Smooth muscle cell of the coronary artery (primary cell): ENCODE data around the gene SBF1. TPM values are rescaled to one million over a fixed set of nuclear protein-coding genes. Genes with fewer than 3 reads are reported as not detected.

Experiments used
- total RNA-seq: library from RNA; depleted of rRNA; stranded (reverse); fragments of >200 nt; gene quantifications from 2 replicates; pipeline ENCODE4 v1.2.3, GENCODE V29; 2014; ENCODE audit warnings: low replicate concordance

The SBF1 gene, protein sequence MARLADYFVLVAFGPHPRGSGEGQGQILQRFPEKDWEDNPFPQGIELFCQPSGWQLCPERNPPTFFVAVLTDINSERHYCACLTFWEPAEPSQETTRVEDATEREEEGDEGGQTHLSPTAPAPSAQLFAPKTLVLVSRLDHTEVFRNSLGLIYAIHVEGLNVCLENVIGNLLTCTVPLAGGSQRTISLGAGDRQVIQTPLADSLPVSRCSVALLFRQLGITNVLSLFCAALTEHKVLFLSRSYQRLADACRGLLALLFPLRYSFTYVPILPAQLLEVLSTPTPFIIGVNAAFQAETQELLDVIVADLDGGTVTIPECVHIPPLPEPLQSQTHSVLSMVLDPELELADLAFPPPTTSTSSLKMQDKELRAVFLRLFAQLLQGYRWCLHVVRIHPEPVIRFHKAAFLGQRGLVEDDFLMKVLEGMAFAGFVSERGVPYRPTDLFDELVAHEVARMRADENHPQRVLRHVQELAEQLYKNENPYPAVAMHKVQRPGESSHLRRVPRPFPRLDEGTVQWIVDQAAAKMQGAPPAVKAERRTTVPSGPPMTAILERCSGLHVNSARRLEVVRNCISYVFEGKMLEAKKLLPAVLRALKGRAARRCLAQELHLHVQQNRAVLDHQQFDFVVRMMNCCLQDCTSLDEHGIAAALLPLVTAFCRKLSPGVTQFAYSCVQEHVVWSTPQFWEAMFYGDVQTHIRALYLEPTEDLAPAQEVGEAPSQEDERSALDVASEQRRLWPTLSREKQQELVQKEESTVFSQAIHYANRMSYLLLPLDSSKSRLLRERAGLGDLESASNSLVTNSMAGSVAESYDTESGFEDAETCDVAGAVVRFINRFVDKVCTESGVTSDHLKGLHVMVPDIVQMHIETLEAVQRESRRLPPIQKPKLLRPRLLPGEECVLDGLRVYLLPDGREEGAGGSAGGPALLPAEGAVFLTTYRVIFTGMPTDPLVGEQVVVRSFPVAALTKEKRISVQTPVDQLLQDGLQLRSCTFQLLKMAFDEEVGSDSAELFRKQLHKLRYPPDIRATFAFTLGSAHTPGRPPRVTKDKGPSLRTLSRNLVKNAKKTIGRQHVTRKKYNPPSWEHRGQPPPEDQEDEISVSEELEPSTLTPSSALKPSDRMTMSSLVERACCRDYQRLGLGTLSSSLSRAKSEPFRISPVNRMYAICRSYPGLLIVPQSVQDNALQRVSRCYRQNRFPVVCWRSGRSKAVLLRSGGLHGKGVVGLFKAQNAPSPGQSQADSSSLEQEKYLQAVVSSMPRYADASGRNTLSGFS (N-terminal part only)
- total RNA-seq, result 50.8 and 109 TPM in 2 replicates

DNA sequence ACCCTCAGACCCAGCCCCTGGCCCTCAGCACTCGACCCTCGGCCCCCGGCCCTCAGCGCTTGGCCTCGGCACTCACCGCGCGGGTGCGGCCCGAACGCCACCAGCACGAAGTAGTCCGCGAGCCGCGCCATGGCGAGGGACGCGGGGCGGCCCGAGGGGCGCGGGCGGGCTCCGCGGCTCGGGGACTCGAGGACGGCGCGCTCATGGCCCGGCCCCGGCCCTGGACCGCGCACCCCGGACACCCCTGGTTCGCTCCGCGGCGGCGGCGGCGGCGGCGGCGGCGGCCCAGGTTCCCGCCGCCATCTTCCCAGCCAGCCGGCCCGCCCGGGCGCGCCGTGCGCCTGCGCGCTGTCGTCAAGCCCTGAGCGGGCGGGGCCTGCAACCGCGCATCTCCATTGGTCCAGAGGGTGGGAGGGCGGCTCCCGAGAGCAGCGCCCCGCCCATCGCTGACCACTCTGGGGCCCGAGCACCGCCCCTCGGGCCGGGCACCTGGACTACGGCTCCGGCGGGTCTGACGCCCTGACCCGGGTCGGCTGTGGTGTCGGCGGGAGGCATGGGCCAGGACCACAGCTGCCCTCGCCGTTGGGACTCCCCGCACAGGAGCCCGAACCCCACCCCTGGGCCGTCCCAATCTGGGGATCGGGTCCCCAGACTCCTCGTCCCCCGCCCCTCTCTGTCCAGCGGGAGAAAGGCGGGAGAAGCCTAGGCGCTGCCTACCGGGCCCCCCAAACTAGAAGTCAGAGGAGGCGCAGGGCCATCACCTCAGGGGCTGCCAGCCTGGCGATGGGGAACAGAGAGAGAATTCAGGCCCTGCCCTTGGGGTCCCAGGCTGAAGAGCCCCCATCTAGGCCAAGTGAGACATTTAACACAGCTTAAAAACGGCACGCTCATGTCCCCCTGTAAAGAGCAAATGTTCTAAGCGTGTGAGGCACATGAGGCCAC, at the start of gene SBF1:
SBF1 (minus strand) TSS at position 326 of the 942 bp plus-strand sequence; CDS start at position 131, 195 bp downstream.

DNA sequence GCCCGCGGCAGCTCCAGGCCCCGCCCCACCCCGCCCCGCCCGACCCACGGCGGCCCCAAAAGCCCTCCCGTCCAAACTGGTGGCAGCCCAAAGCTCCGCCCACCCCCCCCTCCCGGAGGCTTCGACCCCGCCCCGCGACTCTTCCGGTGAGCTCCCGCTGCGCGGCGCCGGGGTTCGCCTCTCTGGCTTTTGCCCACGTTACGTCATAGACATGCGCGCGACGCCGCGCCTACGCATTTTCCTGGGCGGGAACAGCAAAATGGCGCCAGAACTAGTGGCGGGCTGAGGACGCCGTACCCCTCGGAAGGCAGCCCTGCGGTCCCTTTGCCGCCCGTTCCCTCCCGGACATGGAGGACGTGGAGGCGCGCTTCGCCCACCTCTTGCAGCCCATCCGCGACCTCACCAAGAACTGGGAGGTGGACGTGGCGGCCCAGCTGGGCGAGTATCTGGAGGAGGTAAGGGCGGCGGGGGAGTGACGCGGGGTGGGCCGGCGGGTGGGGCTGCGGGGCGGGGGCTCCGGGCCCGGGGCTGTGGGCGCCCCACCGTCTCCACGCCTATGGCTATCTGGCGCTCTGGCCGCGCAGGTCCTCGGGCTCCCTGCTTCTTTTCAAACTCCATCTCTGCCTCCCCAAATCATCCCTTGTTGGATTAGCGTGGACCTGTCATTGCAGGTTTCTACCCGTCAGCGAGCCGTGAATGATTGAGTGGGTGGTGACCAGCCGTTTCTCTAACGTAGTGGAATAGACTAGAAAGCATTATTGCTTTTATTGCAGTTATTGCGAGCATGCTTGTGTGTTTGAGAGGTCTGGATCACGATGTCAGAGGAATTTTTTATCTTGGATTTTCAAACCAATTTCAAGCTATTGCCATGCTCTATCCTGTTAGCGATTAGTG, 33.4 kb upstream of the SBF1 start, which contains the start of gene NCAPH2:
NCAPH2 (plus strand) TSS at position 234 of the 894 bp plus-strand sequence; CDS start at position 348, 114 bp downstream.

DNA sequence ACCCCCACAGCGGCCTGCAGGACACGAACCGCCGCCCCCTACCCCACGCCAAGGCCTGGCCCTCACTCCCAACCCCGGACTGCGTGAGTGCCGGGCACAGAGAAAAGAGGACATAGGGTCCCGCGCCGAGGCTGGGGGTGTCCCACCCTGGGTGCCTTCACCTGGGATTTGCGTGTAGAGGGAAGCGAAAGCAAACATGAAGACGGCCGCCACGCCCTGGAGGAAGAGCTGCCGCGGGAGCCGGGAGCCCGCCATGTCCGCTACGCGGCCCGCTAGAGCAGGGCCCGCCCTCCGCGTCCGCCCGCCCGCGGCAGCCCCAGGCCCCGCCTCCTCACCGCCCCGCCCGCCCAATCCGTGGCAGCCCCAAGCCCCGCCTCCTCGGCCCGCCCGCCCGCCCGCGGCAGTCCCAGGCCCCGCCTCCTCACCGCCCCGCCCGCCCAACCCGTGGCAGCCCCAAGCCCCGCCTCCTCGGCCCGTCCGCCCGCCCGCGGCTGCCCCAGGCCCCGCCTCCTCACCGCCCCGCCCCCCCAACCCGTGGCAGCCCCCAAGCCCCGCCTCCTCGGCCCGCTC, 32.7 kb upstream of the SBF1 start, which contains the start of gene LMF2:
LMF2 (minus strand) TSS at position 282 of the 570 bp plus-strand sequence; CDS start at position 255, 27 bp downstream.

DNA sequence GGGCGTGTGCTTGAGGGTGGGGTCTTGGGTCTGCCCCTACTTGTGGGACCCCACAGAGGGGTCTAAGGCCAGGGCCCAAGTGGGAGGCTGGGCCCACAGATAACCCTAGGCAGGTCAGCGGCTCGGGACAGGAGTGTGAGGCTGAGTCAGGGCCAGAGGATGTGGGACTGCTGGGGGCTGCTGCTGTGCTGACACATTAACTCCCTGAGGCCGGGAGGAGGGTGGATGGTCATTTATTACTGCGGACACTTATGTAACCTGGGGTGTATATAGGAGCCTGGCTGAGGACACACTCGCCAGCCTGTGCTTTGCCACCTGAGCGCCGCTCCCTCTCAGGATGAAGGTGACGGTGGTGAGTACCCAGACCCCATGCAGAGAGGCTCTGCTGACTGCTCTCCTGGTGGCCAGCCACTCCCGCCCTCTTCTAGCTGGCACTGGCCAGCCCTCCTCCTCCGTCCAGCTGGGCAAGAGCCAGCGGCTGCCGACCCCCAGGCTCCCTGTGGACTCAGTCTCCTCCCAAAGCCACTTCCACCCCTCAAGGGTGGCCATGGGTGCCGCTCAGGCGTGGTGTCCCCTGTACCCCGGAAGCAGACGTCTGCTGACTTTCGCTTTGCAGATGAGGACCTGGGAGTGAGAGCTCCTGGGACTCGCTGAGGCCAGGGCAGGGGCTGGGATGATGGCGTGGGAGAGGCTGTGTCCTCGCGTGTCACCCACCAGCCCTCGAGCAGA, 11.9 kb upstream of the SBF1 start, which contains the start of gene MIOX:
MIOX (plus strand) TSS at position 299 of the 729 bp plus-strand sequence; CDS start at position 338, 39 bp downstream.

DNA sequence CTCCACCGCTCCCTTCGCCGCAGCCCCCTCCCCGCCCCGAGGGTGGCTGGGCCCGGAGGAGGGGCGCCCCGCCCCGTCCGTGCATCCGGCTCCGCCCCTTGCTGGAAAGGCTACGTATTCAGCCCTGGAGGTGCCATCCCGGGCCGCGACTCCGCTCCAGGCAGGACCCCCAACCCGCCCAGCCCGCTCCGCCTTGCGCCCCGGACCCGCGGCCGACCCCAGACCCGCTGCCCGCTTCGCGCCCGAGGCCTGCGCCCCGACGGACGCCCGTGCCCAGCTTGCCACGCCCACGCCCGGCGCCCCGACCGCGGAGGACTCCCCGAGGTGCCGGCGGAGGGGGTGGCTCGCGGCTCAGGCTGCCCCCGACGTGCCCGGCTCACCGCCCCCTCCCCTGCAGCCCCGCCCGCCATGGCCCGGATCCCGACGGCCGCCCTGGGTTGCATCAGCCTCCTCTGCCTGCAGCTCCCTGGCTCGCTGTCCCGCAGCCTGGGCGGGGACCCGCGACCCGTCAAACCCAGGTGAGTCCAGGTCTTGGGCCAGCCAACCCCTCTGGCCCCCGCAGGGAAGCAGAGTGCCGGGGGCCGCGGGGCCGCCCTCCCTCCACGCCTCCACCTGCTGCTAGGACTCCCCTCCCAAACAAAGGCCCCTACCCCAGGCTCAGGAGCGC, 6.7 kb upstream of the SBF1 start, which contains the start of gene ADM2:
ADM2 (plus strand) TSS at position 104 of the 667 bp plus-strand sequence; CDS start at position 409, 305 bp downstream.

Other genes with a start within 250 kb of the SBF1 start
- 18.7 and 34.5 TPM in 2 replicates for gene TUBGCP6, start 230.0 kb downstream of the SBF1 start, total RNA-seq
- gene HDAC10, start 223.8 kb downstream of the SBF1 start, total RNA-seq, result 11.8 and 30.0 TPM in 2 replicates
- 20.9 and 39.5 TPM in 2 replicates for gene MAPK12, start 213.4 kb downstream of the SBF1 start, total RNA-seq
- 4.1 and 4.3 TPM in 2 replicates for gene MAPK11, start 204.7 kb downstream of the SBF1 start, total RNA-seq
- 133 and 226 TPM in 2 replicates for gene PLXNB2, start 167.4 kb downstream of the SBF1 start, total RNA-seq
- 1.1 and 1.3 TPM in 2 replicates for gene DENND6B, start 148.0 kb downstream of the SBF1 start, total RNA-seq
- gene PPP6R2, start 131.7 kb downstream of the SBF1 start, total RNA-seq, result 42.1 and 74.9 TPM in 2 replicates
- gene ADM2, start 6.5 kb upstream of the SBF1 start, total RNA-seq, result 1.2 and 1.6 TPM in 2 replicates
- not detected in 2 replicates for gene MIOX, start 11.8 kb upstream of the SBF1 start, total RNA-seq
- gene LMF2, start 32.7 kb upstream of the SBF1 start, total RNA-seq, result 17.3 and 23.0 TPM in 2 replicates
- 14.6 and 24.6 TPM in 2 replicates for gene NCAPH2, start 33.2 kb upstream of the SBF1 start, total RNA-seq
- gene SCO2, start 50.6 kb upstream of the SBF1 start, total RNA-seq, result 0.12 and 1.2 TPM in 2 replicates
- gene TYMP, start 55.0 kb upstream of the SBF1 start, total RNA-seq, result 9.6 and 18.0 TPM in 2 replicates
- under 0.01 and 0.08 TPM in 2 replicates for gene KLHDC7B, start 70.9 kb upstream of the SBF1 start, total RNA-seq
- gene SYCE3, start 87.9 kb upstream of the SBF1 start, total RNA-seq, result not detected in 2 replicates
- gene CPT1B, start 103.4 kb upstream of the SBF1 start, total RNA-seq, result 0.90 and 3.0 TPM in 2 replicates
- gene CHKB, start 107.8 kb upstream of the SBF1 start, total RNA-seq, result 12.2 and 21.9 TPM in 2 replicates
- 0.08 and 0.12 TPM in 2 replicates for gene MAPK8IP2, start 125.8 kb upstream of the SBF1 start, total RNA-seq
- 8.0 and 13.1 TPM in 2 replicates for gene ARSA, start 153.1 kb upstream of the SBF1 start, total RNA-seq
- 0.30 and 0.70 TPM in 2 replicates for gene SHANK3, start 197.8 kb upstream of the SBF1 start, total RNA-seq